Central memory CD8-positive, alpha-beta T cell (primary cell): ENCODE results near the gene SPEG.

Experiments used
- ATAC-seq: fragments of 150-1000 bp; cut with Tn5 transposase; replicated peaks from 2 replicates; pipeline ENCODE4 v1.10.0; 2022; ENCODE audit warnings: mild to moderate bottlenecking, moderate FRiP score, moderate number of reproducible peaks; ENCODE audit not compliant: poor library complexity, severe bottlenecking; ENCODE audit errors: extremely low read depth
- DNase-seq, 2 donors: peaks; one replicate each; pipeline ENCODE4 v3.0.0; 2021; ENCODE audit warnings: low spot score in 2 of 2
- H3K27ac Mint-ChIP-seq: one replicate; pipeline ENCODE4 v1.8.0; 2022; ENCODE audit warnings: low read depth, mild to moderate bottlenecking, moderate library complexity, mixed read lengths
- H3K27me3 Mint-ChIP-seq: one replicate; pipeline ENCODE4 v1.8.0; 2022; ENCODE audit warnings: mixed read lengths
- H3K36me3 Mint-ChIP-seq: one replicate; pipeline ENCODE4 v1.8.0; 2022; ENCODE audit warnings: mild to moderate bottlenecking, moderate library complexity, mixed read lengths; ENCODE audit not compliant: insufficient read depth
- H3K4me1 Mint-ChIP-seq: one replicate; pipeline ENCODE4 v1.8.0; 2022; ENCODE audit warnings: mixed read lengths
- H3K4me3 Mint-ChIP-seq: one replicate; pipeline ENCODE4 v1.8.0; 2022; ENCODE audit warnings: mild to moderate bottlenecking, moderate library complexity, mixed read lengths
- H3K9me3 Mint-ChIP-seq: one replicate; pipeline ENCODE4 v1.8.0; 2022; ENCODE audit warnings: mixed read lengths

SPEG gene

GRCh38 chr2:219420687-219421086, 14.0 kb upstream of the SPEG start:
- no peak for ATAC-seq

DNA sequence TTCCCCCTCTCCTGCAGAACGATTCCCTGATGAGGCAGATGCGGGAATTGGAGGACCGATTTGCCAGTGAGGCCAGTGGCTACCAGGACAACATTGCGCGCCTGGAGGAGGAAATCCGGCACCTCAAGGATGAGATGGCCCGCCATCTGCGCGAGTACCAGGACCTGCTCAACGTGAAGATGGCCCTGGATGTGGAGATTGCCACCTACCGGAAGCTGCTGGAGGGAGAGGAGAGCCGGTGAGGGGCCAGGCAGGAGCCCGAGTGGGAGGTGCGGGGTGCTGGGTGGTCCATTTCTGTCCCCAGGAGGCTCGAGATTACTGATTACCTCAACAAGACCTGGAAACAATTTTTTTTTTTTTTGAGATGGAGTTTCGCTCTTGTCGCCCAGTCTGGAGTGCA, 13.3 kb upstream of the SPEG start:
- Mint-ChIP-seq H3K9me3 (no peaks in the 10 kb centered on the region), H3K27me3 (peaks cover 79% of the 10 kb centered on the region), H3K36me3 (peaks cover 1% of the 10 kb centered on the region), H3K4me1 (no peaks in the 10 kb centered on the region), H3K27ac (no peak overlapping the region), H3K4me3 (no peak overlapping the region)
- DNase-seq (no peak), ATAC-seq (no peak)

More at GRCh38 chr2:219420687-219421086, 14.0 kb upstream of the SPEG start:
- Mint-ChIP-seq H3K9me3 (no peaks in the 10 kb centered on the region), H3K36me3 (peaks cover 1% of the 10 kb centered on the region), H3K4me3 (no peak overlapping the region), H3K27ac (no peak overlapping the region), H3K27me3 (peaks cover 79% of the 10 kb centered on the region), H3K4me1 (no peaks in the 10 kb centered on the region)
- DNase-seq = no peak

DNA sequence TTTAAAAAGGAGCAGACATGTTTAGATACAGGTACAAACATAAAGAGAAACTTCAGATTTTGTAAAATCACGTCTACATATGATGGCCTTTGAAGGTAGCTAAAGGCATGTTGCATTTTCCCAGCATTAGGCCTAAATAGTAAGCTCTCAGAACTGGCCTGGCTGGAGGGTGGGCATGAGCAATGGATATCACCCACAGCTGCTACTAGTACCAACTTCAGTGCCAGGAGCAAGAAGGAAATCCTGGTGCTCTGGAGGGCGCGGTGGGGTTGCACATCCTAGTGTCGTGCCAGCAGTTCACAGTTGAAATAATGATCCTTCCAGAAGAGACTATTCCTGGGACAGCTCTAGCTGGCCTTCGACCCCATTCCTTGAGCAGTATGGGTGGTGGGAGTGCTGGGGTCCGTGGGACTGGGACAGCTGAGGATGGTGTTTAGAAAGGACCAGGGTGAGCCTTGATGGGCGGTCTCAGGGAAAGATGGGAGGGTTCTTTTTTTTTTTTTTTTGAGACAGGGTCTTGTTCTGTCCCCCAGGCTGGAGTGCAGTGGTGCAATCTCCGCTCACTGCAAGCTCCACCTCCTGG, 11.6 kb upstream of the SPEG start:
- no peaks in the 10 kb centered on the region for H3K4me1 Mint-ChIP-seq
- DNase-seq (no peak), ATAC-seq (no peak)
- no peak overlapping the region for H3K27ac Mint-ChIP-seq
- H3K4me3 Mint-ChIP-seq = no peak overlapping the region
- peaks cover 3% of the 10 kb centered on the region for H3K36me3 Mint-ChIP-seq
- H3K9me3 Mint-ChIP-seq = no peaks in the 10 kb centered on the region
- peaks cover 79% of the 10 kb centered on the region for H3K27me3 Mint-ChIP-seq

DNA sequence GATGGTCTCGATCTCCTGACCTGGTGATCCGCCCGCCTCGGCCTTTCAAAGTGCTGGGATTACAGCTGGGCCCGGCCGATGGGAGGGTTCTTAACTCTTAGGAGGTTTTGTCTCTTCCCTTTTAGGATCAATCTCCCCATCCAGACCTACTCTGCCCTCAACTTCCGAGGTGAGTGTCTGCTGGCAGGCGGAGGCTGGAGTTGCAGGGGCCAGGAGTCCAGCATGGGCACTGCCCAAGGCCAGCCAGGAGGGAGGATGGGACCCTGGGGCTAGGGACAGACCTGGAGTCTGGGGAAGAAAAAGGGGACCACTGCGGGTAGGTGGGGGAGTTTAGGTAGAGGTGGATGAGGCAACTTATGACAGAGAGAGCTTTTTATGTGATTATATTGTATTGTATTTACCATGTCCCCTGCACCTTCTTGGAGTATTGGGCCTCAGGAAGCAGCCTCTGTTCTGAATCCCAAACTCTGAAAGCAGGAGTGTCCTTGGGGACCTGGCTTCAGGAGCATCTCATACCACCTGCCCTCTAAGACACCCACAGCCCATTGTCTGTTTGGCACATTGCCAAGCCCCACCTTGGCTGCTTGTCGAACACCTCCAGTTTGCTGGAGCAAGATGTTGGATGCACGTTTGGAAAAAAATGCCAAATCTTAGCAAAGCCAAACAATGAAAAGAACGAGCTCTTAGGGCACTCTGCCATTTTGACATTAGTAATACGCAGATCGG, 10.8 kb upstream of the SPEG start:
- H3K9me3 Mint-ChIP-seq = no peaks in the 10 kb centered on the region
- H3K4me3 Mint-ChIP-seq = no peak overlapping the region
- DNase-seq = no peak
- H3K36me3 Mint-ChIP-seq = peaks cover 3% of the 10 kb centered on the region
- ATAC-seq = no peak
- no peaks in the 10 kb centered on the region for H3K4me1 Mint-ChIP-seq
- peaks cover 77% of the 10 kb centered on the region for H3K27me3 Mint-ChIP-seq
- no peak overlapping the region for H3K27ac Mint-ChIP-seq

DNA sequence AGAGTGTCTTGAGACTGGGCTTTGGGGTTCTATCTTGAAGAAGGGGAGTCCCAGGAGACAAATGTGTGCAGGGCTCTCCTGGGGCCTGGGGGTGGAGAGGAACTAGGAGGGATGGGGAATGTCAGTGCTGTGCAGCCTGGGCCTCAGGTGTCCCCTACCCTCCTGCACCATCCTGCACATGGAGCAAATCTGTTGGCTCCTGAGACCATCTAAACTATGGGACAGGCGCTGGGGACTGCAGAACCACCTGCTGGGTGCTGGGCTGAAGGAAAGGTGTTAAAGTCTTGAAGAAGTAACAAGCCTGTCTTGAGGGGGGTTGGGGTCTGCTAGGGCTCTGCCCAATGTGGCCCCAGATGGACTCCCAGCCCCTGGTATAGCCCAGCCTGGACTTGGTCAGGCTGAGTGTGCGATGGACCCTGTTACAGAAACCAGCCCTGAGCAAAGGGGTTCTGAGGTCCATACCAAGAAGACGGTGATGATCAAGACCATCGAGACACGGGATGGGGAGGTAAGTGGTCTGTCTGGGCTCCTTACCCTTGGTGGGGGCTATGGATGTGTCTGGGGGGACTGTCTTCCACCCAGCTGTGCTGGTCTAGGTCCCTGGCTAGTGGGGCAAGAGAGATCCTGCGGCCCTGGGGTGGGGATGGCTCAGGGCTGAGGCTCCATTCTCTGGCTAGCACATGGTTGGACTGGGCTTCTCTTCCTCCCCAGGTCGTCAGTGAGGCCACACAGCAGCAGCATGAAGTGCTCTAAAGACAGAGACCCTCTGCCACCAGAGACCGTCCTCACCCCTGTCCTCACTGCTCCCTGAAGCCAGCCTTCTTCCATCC, 9.2 kb upstream of the SPEG start:
- ATAC-seq (no peak), DNase-seq (no peak)
- Mint-ChIP-seq H3K27me3 (peaks cover 61% of the 10 kb centered on the region), H3K4me1 (no peaks in the 10 kb centered on the region), H3K4me3 (no peak overlapping the region), H3K27ac (no peak overlapping the region), H3K36me3 (peaks cover 3% of the 10 kb centered on the region), H3K9me3 (no peaks in the 10 kb centered on the region)

GRCh38 chr2:219426068-219426443, 8.6 kb upstream of the SPEG start:
- Mint-ChIP-seq H3K9me3 (no peaks in the 10 kb centered on the region), H3K27me3 (peaks cover 55% of the 10 kb centered on the region), H3K4me3 (no peak overlapping the region), H3K36me3 (peaks cover 3% of the 10 kb centered on the region), H3K27ac (no peak overlapping the region), H3K4me1 (no peaks in the 10 kb centered on the region)
- DNase-seq = no peak
- no peak for ATAC-seq

DNA sequence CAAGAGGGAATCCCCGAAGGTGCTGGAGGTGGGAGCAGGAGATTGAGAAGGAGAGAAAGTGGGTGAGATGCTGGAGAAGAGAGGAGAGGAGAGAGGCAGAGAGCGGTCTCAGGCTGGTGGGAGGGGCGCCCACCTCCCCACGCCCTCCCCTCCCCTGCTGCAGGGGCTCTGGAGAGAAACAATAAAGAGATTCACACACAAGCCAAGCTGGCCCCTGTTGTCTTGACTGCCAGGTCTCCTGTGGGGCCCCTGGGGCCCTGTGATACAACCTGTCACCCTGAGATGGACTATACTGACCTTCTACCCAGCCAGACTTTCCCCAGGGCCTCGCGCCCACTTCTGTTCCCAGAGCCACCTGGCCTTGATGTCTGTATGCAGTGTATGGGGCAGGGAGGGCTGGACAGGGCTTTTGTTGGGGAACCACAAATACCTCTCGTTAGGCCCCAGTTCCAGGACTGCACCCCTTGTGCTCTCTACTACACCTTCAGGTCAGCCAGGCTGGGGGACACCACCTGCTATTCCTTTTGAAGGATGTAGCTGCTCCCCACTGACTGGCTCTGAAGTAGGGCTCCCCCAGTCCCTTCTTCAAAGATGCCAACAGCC, 8.0 kb upstream of the SPEG start:
- no peaks in the 10 kb centered on the region for H3K4me1 Mint-ChIP-seq
- DNase-seq (no peak), ATAC-seq (no peak)
- H3K27ac Mint-ChIP-seq = no peak overlapping the region
- no peak overlapping the region for H3K4me3 Mint-ChIP-seq
- H3K36me3 Mint-ChIP-seq = peaks cover 3% of the 10 kb centered on the region
- H3K9me3 Mint-ChIP-seq = no peaks in the 10 kb centered on the region
- H3K27me3 Mint-ChIP-seq = peaks cover 49% of the 10 kb centered on the region

DNA sequence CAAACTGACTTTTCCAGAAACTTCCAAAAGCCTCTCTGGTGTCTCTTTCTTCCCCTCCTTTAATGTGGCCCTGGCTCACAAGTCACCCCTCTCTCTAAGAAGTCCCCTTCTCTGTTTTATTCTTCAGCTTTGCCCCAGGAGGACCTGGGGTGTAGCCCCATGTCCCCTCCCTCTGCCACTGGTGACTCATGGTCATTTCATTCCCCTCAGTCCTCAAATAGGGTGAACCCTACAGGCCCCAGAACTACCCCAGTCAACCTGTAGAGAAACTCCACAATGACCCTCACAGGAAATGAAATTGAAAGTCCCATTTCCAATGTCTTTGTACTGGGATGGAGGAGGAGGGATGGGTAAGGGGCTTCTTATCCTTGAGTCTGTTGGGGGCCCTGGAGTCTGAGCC, 6.2 kb upstream of the SPEG start:
- Mint-ChIP-seq H3K9me3 (no peaks in the 10 kb centered on the region), H3K27ac (no peak overlapping the region), H3K4me1 (no peaks in the 10 kb centered on the region), H3K27me3 (peaks cover 39% of the 10 kb centered on the region), H3K36me3 (peaks cover 1% of the 10 kb centered on the region), H3K4me3 (no peak overlapping the region)
- no peak for ATAC-seq
- DNase-seq = no peak

DNA sequence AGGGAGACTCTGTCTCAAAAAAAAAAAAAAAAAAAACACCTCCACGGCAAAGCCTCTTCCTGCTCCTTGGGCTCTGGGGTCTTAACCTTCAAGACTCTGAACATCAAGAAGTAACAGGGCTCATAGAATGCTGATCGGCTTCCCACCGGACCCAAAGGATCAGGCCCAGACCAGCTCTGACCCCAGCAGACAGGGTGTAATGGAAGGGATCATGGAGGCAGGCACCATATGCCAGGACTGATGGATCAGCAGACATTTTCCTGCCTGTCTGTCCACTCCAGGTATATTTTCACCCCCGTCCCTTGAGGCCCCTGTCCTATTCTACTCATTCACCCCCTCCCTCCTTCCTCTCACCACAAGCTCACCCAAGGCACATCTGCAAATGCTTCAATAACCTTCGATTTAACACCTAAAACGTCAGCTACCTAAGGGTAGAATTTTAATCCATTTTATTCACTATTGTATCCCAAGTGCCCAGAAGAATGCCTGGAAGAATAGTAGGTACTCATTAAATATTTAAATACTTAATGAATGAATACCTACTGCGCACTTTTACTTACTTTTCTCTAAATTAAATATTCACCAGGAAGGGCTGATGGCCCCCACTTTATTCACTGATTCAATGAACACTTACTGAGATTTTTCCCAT, 4.6 kb upstream of the SPEG start:
- H3K27ac Mint-ChIP-seq = no peak overlapping the region
- no peak for ATAC-seq
- no peaks in the 10 kb centered on the region for H3K4me1 Mint-ChIP-seq
- H3K4me3 Mint-ChIP-seq = no peak overlapping the region
- H3K36me3 Mint-ChIP-seq = peaks cover 1% of the 10 kb centered on the region
- peaks cover 32% of the 10 kb centered on the region for H3K27me3 Mint-ChIP-seq
- no peak for DNase-seq
- no peaks in the 10 kb centered on the region for H3K9me3 Mint-ChIP-seq

DNA sequence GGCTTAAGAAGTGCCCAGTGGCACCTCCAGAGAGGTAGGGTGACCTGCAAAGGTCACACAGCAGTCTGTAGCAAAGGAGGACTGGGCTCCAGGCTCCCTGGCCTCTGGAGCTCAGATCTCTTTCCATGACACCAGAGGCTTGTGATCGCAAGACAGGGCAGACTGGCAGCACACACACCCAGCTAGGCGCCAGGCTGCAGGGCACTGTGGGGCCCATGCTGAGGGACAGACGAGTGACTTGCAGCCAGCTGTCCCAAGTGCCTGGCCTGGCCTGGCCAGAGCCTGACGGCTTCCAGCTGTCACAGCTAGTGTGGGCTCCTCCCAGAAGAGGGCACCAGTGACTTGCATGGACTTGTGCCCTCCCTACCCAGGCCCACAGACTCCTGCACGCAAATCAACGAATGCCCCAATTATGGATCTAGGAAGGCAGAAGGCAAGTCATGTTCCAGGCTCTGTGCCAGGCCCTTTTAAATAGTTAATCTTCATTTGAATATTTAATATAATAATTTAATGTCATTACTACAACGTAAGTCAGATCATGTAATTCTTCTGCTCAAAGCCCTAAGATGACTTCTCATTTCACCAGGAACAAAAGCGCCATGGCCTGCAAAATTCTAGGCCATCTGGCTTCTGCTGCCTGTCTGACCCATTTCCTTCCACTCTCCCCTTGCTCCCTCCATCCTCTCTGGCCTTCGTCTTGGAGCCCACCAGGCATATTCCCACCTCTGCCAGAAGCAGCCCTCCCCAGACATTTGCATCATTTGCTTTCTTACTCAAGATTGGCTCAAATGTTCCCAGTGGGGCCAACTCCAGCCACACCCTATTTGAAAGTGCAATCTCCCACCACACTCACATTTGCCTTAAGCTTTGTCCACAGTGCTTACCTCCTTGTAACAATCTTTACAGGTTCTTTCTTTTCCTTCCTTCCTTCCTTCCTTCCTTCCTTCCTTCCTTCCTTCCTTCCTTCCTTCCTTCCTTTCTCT, 3.7 kb upstream of the SPEG start:
- no peaks in the 10 kb centered on the region for H3K9me3 Mint-ChIP-seq
- H3K4me1 Mint-ChIP-seq = no peaks in the 10 kb centered on the region
- H3K36me3 Mint-ChIP-seq = peaks cover 3% of the 10 kb centered on the region
- DNase-seq (no peak), ATAC-seq (no peak)
- H3K27ac Mint-ChIP-seq = no peak overlapping the region
- no peak overlapping the region for H3K4me3 Mint-ChIP-seq
- H3K27me3 Mint-ChIP-seq = peaks cover 24% of the 10 kb centered on the region

DNA sequence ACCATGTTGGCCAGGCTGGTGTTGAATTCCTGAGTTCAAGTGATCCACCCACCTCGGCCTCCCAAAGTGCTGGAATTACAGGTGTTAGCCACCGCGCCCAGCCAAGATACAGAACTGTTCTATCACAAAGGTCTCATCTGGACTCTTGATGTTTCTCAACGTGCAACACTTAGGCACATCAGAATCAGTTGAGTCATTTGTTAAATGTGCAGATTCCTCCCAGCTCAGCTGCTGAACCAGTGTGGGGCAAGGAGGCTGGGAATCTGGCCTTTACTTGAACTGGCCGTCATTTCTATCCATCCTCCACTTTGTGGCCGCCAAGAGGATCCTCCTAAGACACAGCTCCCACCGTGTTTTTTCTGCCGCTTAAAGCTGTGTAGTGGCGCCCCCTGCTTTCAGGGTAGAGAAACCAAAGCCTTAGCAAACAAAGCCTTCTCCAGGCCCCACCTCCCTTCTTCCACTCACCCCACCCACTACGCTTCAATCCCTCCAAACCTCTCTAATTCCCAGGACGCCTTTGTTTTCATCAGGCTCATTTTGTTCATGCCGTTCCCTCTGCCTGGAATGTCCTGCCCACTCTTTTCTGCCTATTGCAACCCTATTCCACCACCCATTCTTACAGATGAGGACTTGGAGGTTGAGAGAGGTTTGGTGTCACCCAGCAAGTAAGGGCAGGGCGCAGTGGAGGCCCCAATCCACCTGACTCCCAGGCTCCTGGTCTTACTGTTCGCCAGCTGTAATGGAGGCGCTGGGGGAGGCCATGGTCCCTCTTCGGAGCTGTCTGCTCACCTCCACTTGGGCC, 776 bp upstream of the SPEG start:
- Mint-ChIP-seq H3K27ac (no peak overlapping the region), H3K4me1 (no peaks in the 10 kb centered on the region), H3K27me3 (peaks cover 9% of the 10 kb centered on the region), H3K4me3 (no peak overlapping the region), H3K9me3 (no peaks in the 10 kb centered on the region), H3K36me3 (peaks cover 2% of the 10 kb centered on the region)
- no peak for ATAC-seq
- DNase-seq = no peak
